HepG2 (cell line): Measurements from ENCODE around the gene ANO4.

Experiments used
- BHLHE40 ChIP-seq: IDR thresholded peaks from 2 replicates; pipeline ENCODE4 v1.6.1; 2011; ENCODE audit warnings: low read length, improper control_type of control experiment
- CBFB ChIP-seq: sonication (generic); formaldehyde crosslinking; IDR thresholded peaks from 2 replicates; pipeline ENCODE4 v1.4.0; 2020; ENCODE audit warnings: missing genetic modification reagents
- CEBPB ChIP-seq: IDR thresholded peaks from 2 replicates; pipeline ENCODE4 v1.6.1; 2011; ENCODE audit warnings: low read depth, low read length, improper control_type of control experiment, borderline replicate concordance
- EP300 ChIP-seq, 3 experiments: sonication (generic) in 1 of 3; formaldehyde crosslinking in 1 of 3; IDR thresholded peaks; 2 replicates each; pipeline versions ENCODE4 v1.5.1 to v1.6.1; 2011 to 2020; ENCODE audit warnings: low read depth in 2 of 3, low read length in 2 of 3, borderline replicate concordance in 1 of 3, improper control_type of control experiment in 1 of 3, mild to moderate bottlenecking in 1 of 3, missing genetic modification reagents in 1 of 3, moderate library complexity in 1 of 3
- IRF2 ChIP-seq: IDR thresholded peaks from 2 replicates; pipeline ENCODE4 v1.6.1; 2018; ENCODE audit warnings: missing genetic modification reagents, missing compliant biosample characterization
- KLF16 ChIP-seq, 2 experiments: sonication (generic) in 1 of 2; formaldehyde crosslinking in 1 of 2; IDR thresholded peaks; 2 replicates each; pipeline versions ENCODE4 v1.6.1 to v1.8.0; 2016 to 2023; ENCODE audit warnings: missing genetic modification reagents in 2 of 2, missing compliant biosample characterization in 1 of 2
- ZNF232 ChIP-seq: sonication (generic); formaldehyde crosslinking; IDR thresholded peaks from 2 replicates; pipeline ENCODE4 v1.4.0; 2020; ENCODE audit warnings: missing genetic modification reagents, borderline replicate concordance
- ZNF317 ChIP-seq: sonication (generic); formaldehyde crosslinking; IDR thresholded peaks from 2 replicates; pipeline ENCODE4 v1.5.0; 2020; ENCODE audit warnings: mild to moderate bottlenecking, missing genetic modification reagents
- ZNF501 ChIP-seq: sonication (generic); formaldehyde crosslinking; IDR thresholded peaks from 2 replicates; pipeline ENCODE4 v1.5.1; 2020; ENCODE audit warnings: mild to moderate bottlenecking, moderate library complexity, missing genetic modification reagents
- ZNF570 ChIP-seq: sonication (generic); formaldehyde crosslinking; IDR thresholded peaks from 2 replicates; pipeline ENCODE4 v1.4.0; 2020; ENCODE audit warnings: mild to moderate bottlenecking, missing genetic modification reagents, borderline replicate concordance
- TF ChIP-seq, protein P1 (sequence below): sonication (generic); formaldehyde crosslinking; conservative IDR thresholded peaks from 2 replicates; pipeline ENCODE4 v1.8.1; 2023; ENCODE audit warnings: missing genetic modification reagents
- TF ChIP-seq, protein P2 (sequence below): sonication (generic); formaldehyde crosslinking; IDR thresholded peaks from 2 replicates; pipeline ENCODE4 v1.5.0; 2020; ENCODE audit warnings: mild to moderate bottlenecking, missing genetic modification reagents, moderate library complexity

DNA sequence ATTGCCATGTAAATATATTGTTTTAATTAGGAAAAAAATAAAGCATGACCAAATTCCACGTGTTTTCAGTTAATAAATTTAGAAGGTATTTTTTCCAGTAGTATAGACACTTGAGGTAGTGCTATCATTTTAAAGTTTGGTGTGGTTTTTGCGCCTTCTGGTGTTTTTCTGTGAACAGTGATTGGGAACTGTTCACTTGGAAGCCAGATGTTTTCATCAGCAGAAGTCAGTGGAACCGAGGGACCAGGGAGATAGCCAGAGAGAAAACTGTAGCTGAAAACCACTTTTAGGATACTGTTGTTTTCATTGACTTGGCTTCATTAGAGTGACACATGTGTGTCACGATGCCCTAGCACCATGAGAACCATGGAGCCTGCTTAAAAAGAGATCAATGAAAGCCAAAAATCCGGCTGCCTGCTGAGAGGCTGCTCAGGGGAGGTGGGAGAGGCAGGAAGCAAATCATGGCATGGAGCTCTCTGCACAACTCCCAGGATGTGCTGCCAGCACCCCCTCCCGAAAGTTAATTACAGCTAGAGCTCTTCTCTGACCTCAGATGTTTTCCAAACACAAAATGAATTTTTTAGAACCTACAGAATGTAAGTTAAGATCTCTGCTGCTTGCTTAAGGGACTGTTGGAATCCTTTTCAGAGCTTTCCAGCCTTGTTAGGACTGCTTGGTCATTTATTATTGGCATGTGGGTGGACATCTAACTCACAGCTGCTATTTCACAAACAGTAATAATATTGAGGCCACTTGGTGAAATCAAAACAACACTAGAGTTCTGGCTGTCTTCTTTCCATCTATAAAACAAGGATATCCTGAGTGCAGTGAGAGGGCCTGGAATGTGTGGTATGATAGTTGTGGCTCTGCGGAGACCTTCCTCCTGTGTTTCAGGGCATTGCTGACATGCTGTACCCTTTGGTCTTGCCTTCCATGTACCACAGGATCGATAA is 192.3 kb downstream of the ANO4 start:
- no peak for TF ChIP-seq ZNF232 (CRISPR knock-in tag)
- TF ChIP-seq, protein P1, sequence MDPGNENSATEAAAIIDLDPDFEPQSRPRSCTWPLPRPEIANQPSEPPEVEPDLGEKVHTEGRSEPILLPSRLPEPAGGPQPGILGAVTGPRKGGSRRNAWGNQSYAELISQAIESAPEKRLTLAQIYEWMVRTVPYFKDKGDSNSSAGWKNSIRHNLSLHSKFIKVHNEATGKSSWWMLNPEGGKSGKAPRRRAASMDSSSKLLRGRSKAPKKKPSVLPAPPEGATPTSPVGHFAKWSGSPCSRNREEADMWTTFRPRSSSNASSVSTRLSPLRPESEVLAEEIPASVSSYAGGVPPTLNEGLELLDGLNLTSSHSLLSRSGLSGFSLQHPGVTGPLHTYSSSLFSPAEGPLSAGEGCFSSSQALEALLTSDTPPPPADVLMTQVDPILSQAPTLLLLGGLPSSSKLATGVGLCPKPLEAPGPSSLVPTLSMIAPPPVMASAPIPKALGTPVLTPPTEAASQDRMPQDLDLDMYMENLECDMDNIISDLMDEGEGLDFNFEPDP, result no peak
- TF ChIP-seq KLF16 (CRISPR knock-in tag; IDR thresholded peaks at IDR 0.05), result no peak
- no peak for TF ChIP-seq ZNF570
- no peak for TF ChIP-seq IRF2 (CRISPR knock-in tag)
- no peak for TF ChIP-seq ZNF501 (CRISPR knock-in tag)
- TF ChIP-seq, protein P2, sequence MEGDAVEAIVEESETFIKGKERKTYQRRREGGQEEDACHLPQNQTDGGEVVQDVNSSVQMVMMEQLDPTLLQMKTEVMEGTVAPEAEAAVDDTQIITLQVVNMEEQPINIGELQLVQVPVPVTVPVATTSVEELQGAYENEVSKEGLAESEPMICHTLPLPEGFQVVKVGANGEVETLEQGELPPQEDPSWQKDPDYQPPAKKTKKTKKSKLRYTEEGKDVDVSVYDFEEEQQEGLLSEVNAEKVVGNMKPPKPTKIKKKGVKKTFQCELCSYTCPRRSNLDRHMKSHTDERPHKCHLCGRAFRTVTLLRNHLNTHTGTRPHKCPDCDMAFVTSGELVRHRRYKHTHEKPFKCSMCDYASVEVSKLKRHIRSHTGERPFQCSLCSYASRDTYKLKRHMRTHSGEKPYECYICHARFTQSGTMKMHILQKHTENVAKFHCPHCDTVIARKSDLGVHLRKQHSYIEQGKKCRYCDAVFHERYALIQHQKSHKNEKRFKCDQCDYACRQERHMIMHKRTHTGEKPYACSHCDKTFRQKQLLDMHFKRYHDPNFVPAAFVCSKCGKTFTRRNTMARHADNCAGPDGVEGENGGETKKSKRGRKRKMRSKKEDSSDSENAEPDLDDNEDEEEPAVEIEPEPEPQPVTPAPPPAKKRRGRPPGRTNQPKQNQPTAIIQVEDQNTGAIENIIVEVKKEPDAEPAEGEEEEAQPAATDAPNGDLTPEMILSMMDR (CRISPR knock-in tag), result no peak
- no peak for TF ChIP-seq EP300 (IDR thresholded peaks at IDR 0.05; ENCODE audit: low read depth in 2 of 2, low read length in 2 of 2)
- TF ChIP-seq EP300 (CRISPR knock-in tag; IDR thresholded peaks at IDR 0.05; ENCODE audit: borderline replicate concordance), result no peak
- no peak for TF ChIP-seq ZNF317
- no peak for TF ChIP-seq BHLHE40
- TF ChIP-seq CBFB, result no peak
- TF ChIP-seq CEBPB, result no peak
